Ishikawa (cell line): ENCODE results near the gene LMAN1L.

Source experiments
- EGR1 ChIP-seq: IDR thresholded peaks from 2 replicates; pipeline ENCODE4 v1.6.1; 2012
- EP300 ChIP-seq: IDR thresholded peaks from 2 replicates; pipeline ENCODE4 v1.6.1; 2012; ENCODE audit warnings: borderline replicate concordance
- NFIC ChIP-seq: IDR thresholded peaks from 2 replicates; pipeline ENCODE4 v1.6.1; 2012
- RAD21 ChIP-seq: IDR thresholded peaks from 2 replicates; pipeline ENCODE4 v1.6.1; 2012; ENCODE audit warnings: low read depth
- TAF1 ChIP-seq: IDR thresholded peaks from 2 replicates; pipeline ENCODE4 v1.6.1; 2012; ENCODE audit warnings: low read depth, mild to moderate bottlenecking
- TCF12 ChIP-seq: IDR thresholded peaks from 2 replicates; pipeline ENCODE4 v1.6.1; 2012; ENCODE audit warnings: low read depth
- ZBTB7A ChIP-seq: IDR thresholded peaks from 2 replicates; pipeline ENCODE4 v1.6.1; 2012; ENCODE audit warnings: low read depth
- TF ChIP-seq, protein P1 (sequence below): IDR thresholded peaks from 2 replicates; pipeline ENCODE4 v1.6.1; 2012; ENCODE audit warnings: low read depth, mild to moderate bottlenecking
- TF ChIP-seq, protein P2 (sequence below): IDR thresholded peaks from 2 replicates; pipeline ENCODE4 v1.6.1; 2012

DNA sequence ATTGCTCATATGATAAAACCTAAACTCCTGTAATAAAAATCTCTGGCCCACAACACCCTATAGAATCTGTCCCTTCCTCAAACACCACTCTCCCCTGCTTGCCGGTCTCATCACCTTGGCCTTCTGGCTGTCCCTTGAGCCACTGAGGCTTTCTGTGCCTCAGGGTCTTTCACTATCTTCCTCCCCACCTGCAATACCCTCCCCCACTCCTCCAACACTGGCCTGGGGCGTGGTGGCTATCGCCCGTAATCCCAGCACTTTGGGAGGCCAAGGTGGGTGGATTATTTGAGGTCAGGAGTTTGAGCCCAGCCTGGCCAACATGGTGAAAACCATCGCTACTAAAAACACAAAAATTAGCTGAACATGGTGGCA lies 34.0 kb upstream of the LMAN1L start:
- TF ChIP-seq NFIC (no peak), EP300 (no peak), EGR1 (no peak), TAF1 (no peak), TCF12 (no peak), RAD21 (no peak), ZBTB7A (no peak)
- TF ChIP-seq, protein P1, sequence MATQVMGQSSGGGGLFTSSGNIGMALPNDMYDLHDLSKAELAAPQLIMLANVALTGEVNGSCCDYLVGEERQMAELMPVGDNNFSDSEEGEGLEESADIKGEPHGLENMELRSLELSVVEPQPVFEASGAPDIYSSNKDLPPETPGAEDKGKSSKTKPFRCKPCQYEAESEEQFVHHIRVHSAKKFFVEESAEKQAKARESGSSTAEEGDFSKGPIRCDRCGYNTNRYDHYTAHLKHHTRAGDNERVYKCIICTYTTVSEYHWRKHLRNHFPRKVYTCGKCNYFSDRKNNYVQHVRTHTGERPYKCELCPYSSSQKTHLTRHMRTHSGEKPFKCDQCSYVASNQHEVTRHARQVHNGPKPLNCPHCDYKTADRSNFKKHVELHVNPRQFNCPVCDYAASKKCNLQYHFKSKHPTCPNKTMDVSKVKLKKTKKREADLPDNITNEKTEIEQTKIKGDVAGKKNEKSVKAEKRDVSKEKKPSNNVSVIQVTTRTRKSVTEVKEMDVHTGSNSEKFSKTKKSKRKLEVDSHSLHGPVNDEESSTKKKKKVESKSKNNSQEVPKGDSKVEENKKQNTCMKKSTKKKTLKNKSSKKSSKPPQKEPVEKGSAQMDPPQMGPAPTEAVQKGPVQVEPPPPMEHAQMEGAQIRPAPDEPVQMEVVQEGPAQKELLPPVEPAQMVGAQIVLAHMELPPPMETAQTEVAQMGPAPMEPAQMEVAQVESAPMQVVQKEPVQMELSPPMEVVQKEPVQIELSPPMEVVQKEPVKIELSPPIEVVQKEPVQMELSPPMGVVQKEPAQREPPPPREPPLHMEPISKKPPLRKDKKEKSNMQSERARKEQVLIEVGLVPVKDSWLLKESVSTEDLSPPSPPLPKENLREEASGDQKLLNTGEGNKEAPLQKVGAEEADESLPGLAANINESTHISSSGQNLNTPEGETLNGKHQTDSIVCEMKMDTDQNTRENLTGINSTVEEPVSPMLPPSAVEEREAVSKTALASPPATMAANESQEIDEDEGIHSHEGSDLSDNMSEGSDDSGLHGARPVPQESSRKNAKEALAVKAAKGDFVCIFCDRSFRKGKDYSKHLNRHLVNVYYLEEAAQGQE: no peak
- TF ChIP-seq, protein P2, sequence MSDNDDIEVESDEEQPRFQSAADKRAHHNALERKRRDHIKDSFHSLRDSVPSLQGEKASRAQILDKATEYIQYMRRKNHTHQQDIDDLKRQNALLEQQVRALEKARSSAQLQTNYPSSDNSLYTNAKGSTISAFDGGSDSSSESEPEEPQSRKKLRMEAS: no peak
